ENCODE measurements around the gene TNNC1. TPM values are rescaled to one million over a fixed set of nuclear protein-coding genes. Genes with fewer than 3 reads are reported as not detected.

Gene TNNC1
- 467 TPM for polyA plus RNA-seq (ENCODE audit: insufficient read length)

- no peak for DNase-seq
Observed at GRCh38 chr3:52453496-52454249, at the start of gene TNNC1. Gene TNNC1, minus strand, starts transcription at chr3:52454041. Its CDS starts 26 bp downstream, at chr3:52454015.

- DNase-seq: no peak
Observed at GRCh38 chr3:52502808-52503350, 49.0 kb upstream of the TNNC1 start.

- DNase-seq: no peak
Observed at GRCh38 chr3:52502001-52502400, 48.2 kb upstream of the TNNC1 start.

GRCh38 chr3:52501046-52501445 lies 47.2 kb upstream of the TNNC1 start:
- DNase-seq: no peak

- peak; percentile 15 for DNase-seq
Observed at GRCh38 chr3:52498137-52499054, 44.6 kb upstream of the TNNC1 start.

- no peak for DNase-seq
Observed at GRCh38 chr3:52495777-52496602, 42.1 kb upstream of the TNNC1 start.

GRCh38 chr3:52494886-52495495 lies 41.1 kb upstream of the TNNC1 start, which contains the start of gene STAB1:
Gene STAB1, plus strand, starts transcription at chr3:52495338. Its CDS starts 76 bp downstream, at chr3:52495414.
- no peak for DNase-seq

GRCh38 chr3:52494445-52494844 lies 40.6 kb upstream of the TNNC1 start:
- no peak for DNase-seq

- DNase-seq: no peak
Observed at GRCh38 chr3:52493232-52494017, 39.6 kb upstream of the TNNC1 start.

- no peak for DNase-seq
Observed at GRCh38 chr3:52492059-52492458, 38.2 kb upstream of the TNNC1 start.

GRCh38 chr3:52490939-52491526 lies 37.2 kb upstream of the TNNC1 start:
- DNase-seq: peak; percentile 20

- no peak for DNase-seq
Observed at GRCh38 chr3:52490035-52490938, 36.4 kb upstream of the TNNC1 start.

- no peak for DNase-seq
Observed at GRCh38 chr3:52489453-52489852, 35.6 kb upstream of the TNNC1 start.

GRCh38 chr3:52488746-52489145 lies 34.9 kb upstream of the TNNC1 start:
- no peak for DNase-seq

GRCh38 chr3:52487788-52488691 lies 34.2 kb upstream of the TNNC1 start:
- no peak for DNase-seq

- no peak for DNase-seq
Observed at GRCh38 chr3:52487050-52487787, 33.4 kb upstream of the TNNC1 start.

GRCh38 chr3:52484680-52485461 lies 31.0 kb upstream of the TNNC1 start:
- DNase-seq: no peak

All from hindlimb muscle (tissue), 1 donor.